HEK293T (cell line): ENCODE data around the gene FYB1.
"Not testable (repeated sequence)": the region's sequence is repeated elsewhere in the genome, so short reads cannot be mapped to it uniquely, and the experiment has no call there.

Source experiments
- CTCF ChIA-PET: fragments of 350-600 bp; formaldehyde crosslinking; extraction: SDS; loops from one replicate; lab custom pipeline; 2021; ENCODE audit warnings: antibody characterized with exemption, inconsistent platforms; lab: Yijun Ruan, JAX
- POLR2A ChIA-PET: fragments of 350-600 bp; formaldehyde crosslinking; extraction: SDS; loops from one replicate; lab custom pipeline; 2020; ENCODE audit warnings: antibody characterized with exemption, inconsistent platforms; lab: Yijun Ruan, JAX
- DNase-seq: peaks from one replicate; pipeline ENCODE4 v3.0.0; 2012; ENCODE audit warnings: mixed read lengths; ENCODE audit errors: extremely low spot score
- ARNT ChIP-seq: fragments of 450-650 bp; IDR thresholded peaks from 2 replicates; pipeline ENCODE4 v1.6.1; 2017; ENCODE audit warnings: mild to moderate bottlenecking
- BHLHE40 ChIP-seq: fragments of 450-650 bp; IDR thresholded peaks from 2 replicates; pipeline ENCODE4 v1.6.1; 2016; ENCODE audit warnings: mild to moderate bottlenecking, moderate library complexity, borderline replicate concordance
- CTBP1 ChIP-seq: fragments of 450-650 bp; IDR thresholded peaks from 2 replicates; pipeline ENCODE4 v1.6.1; 2016; ENCODE audit warnings: borderline replicate concordance
- ELF4 ChIP-seq: fragments of 450-650 bp; IDR thresholded peaks from 2 replicates; pipeline ENCODE4 v1.6.1; 2017; ENCODE audit warnings: antibody characterized with exemption
- FOXA1 ChIP-seq: fragments of 450-650 bp; IDR thresholded peaks from 2 replicates; pipeline ENCODE4 v1.6.1; 2016; ENCODE audit warnings: mild to moderate bottlenecking
- FOXK2 ChIP-seq: fragments of 450-650 bp; IDR thresholded peaks from 2 replicates; pipeline ENCODE4 v1.6.1; 2016; ENCODE audit warnings: mild to moderate bottlenecking
- FOXM1 ChIP-seq: fragments of 450-650 bp; IDR thresholded peaks from 2 replicates; pipeline ENCODE4 v1.6.1; 2017; ENCODE audit warnings: mild to moderate bottlenecking, borderline replicate concordance
- HDGF ChIP-seq: fragments of 450-650 bp; IDR thresholded peaks from 2 replicates; pipeline ENCODE4 v1.6.1; 2017; ENCODE audit warnings: antibody characterized with exemption, borderline replicate concordance
- L3MBTL2 ChIP-seq: fragments of 450-650 bp; conservative IDR thresholded peaks from 2 replicates; pipeline ENCODE4 v1.6.1; 2016; ENCODE audit warnings: mild to moderate bottlenecking
- LEF1 ChIP-seq: fragments of 450-650 bp; IDR thresholded peaks from 2 replicates; pipeline ENCODE4 v1.6.1; 2017; ENCODE audit warnings: mild to moderate bottlenecking, borderline replicate concordance
- NFRKB ChIP-seq: fragments of 450-650 bp; IDR thresholded peaks from 2 replicates; pipeline ENCODE4 v1.6.1; 2016; ENCODE audit warnings: mild to moderate bottlenecking, moderate library complexity
- PKNOX1 ChIP-seq: fragments of 450-650 bp; IDR thresholded peaks from 2 replicates; pipeline ENCODE4 v1.6.1; 2016
- SP1 ChIP-seq: fragments of 450-650 bp; IDR thresholded peaks from 2 replicates; pipeline ENCODE4 v1.6.1; 2017
- SUZ12 ChIP-seq: fragments of 450-650 bp; IDR thresholded peaks from 2 replicates; pipeline ENCODE4 v1.6.1; 2016; ENCODE audit warnings: mild to moderate bottlenecking
- TARDBP ChIP-seq: fragments of 450-650 bp; IDR thresholded peaks from 2 replicates; pipeline ENCODE4 v1.6.1; 2016
- ZNF384 ChIP-seq: fragments of 450-650 bp; IDR thresholded peaks from 2 replicates; pipeline ENCODE4 v1.6.1; 2016

The FYB1 gene

GRCh38 chr5:39240750-39241149 is 21.4 kb upstream of the FYB1 start:
- ChIA-PET CTCF (no interaction called here), POLR2A (no interaction called here)
- no peak for DNase-seq
- TF ChIP-seq ELF4 (no peak), PKNOX1 (no peak), FOXA1 (no peak), FOXK2 (no peak)

GRCh38 chr5:39238366-39239105 is 19.2 kb upstream of the FYB1 start:
- CTCF ChIA-PET = no interaction called here
- TF ChIP-seq PKNOX1 (no peak), L3MBTL2 (no peak), BHLHE40 (no peak), ELF4 (no peak), ARNT (no peak), CTBP1 (no peak), ZNF384 (no peak), LEF1 (no peak), FOXK2 (no peak)
- POLR2A ChIA-PET = no interaction called here
- no peak for DNase-seq

GRCh38 chr5:39236718-39237117 is 17.4 kb upstream of the FYB1 start:
- TF ChIP-seq FOXK2 = no peak
- TF ChIP-seq CTBP1 = no peak
- TF ChIP-seq SP1 = no peak
- no peak for TF ChIP-seq FOXM1
- TF ChIP-seq SUZ12 = no peak
- TF ChIP-seq ELF4 = no peak
- no peak for TF ChIP-seq PKNOX1
- no peak for TF ChIP-seq LEF1
- TF ChIP-seq NFRKB = no peak
- no peak for TF ChIP-seq TARDBP
- TF ChIP-seq L3MBTL2 = no peak
- no peak for TF ChIP-seq ARNT
- TF ChIP-seq FOXA1 = no peak
- no peak for TF ChIP-seq BHLHE40
- TF ChIP-seq ZNF384 = no peak
- no peak for TF ChIP-seq HDGF
- ChIA-PET POLR2A (no interaction called here), CTCF (no interaction called here)
- DNase-seq = no peak

- POLR2A ChIA-PET = no interaction called here
- TF ChIP-seq SUZ12 = no peak
- TF ChIP-seq SP1 = no peak
- TF ChIP-seq TARDBP = no peak
- no peak for TF ChIP-seq PKNOX1
- no peak for TF ChIP-seq NFRKB
- TF ChIP-seq FOXA1 = no peak
- no peak for TF ChIP-seq HDGF
- no peak for TF ChIP-seq L3MBTL2
- no peak for TF ChIP-seq LEF1
- TF ChIP-seq CTBP1 = no peak
- no peak for TF ChIP-seq BHLHE40
- no peak for TF ChIP-seq ELF4
- TF ChIP-seq FOXM1 = no peak
- no peak for TF ChIP-seq FOXK2
- no peak for TF ChIP-seq ARNT
- TF ChIP-seq ZNF384 = no peak
These were observed 16.3 kb upstream of the FYB1 start for GRCh38 chr5:39235648-39236047.

GRCh38 chr5:39234494-39234893 is 15.1 kb upstream of the FYB1 start:
- CTCF ChIA-PET, POLR2A ChIA-PET, DNase-seq: not testable (repeated sequence)

More at GRCh38 chr5:39235648-39236047, 16.3 kb upstream of the FYB1 start:
- DNase-seq = no peak
- CTCF ChIA-PET = no interaction called here

- DNase-seq = no peak
- ChIA-PET CTCF (no interaction called here), POLR2A (no interaction called here)
- TF ChIP-seq CTBP1 (no peak), SP1 (no peak), FOXK2 (no peak), SUZ12 (no peak), TARDBP (no peak), BHLHE40 (no peak), ARNT (no peak), ZNF384 (no peak), HDGF (no peak), ELF4 (no peak), L3MBTL2 (no peak), FOXA1 (no peak), LEF1 (no peak), FOXM1 (no peak), PKNOX1 (no peak), NFRKB (no peak)
These were observed 14.4 kb upstream of the FYB1 start for GRCh38 chr5:39233783-39234182.
